Smooth muscle cell (in vitro differentiated cells): ENCODE measurements around the gene FAM187B. TPM values are rescaled to one million over a fixed set of nuclear protein-coding genes. Genes with fewer than 3 reads are reported as not detected.

ENCODE experiments used
- DNase-seq: peaks from one replicate; lab custom pipeline; 2025; ENCODE audit not compliant: unreplicated experiment; lab: John Stamatoyannopoulos, UW
- H2AFZ ChIP-seq: fragments of 200-600 bp; sonication (generic); 2 replicates; pipeline ENCODE4 v1.6.0; 2016; ENCODE audit warnings: antibody characterized with exemption, low read depth, mild to moderate bottlenecking
- H3F3A ChIP-seq: fragments of 200-600 bp; sonication (generic); 2 replicates; pipeline ENCODE4 v1.6.0; 2017; ENCODE audit warnings: antibody characterized with exemption, low read depth
- H3K27ac ChIP-seq: fragments of 200-600 bp; sonication (generic); 2 replicates; pipeline ENCODE4 v1.5.1; 2016; ENCODE audit warnings: low read depth, mild to moderate bottlenecking
- H3K27me3 ChIP-seq: fragments of 200-600 bp; sonication (generic); 2 replicates; pipeline ENCODE4 v1.6.1; 2016; ENCODE audit warnings: low read depth, mild to moderate bottlenecking
- H3K36me3 ChIP-seq: fragments of 200-600 bp; sonication (generic); 2 replicates; pipeline ENCODE4 v1.5.1; 2016; ENCODE audit warnings: low read depth
- H3K4me1 ChIP-seq: fragments of 200-600 bp; sonication (generic); 2 replicates; pipeline ENCODE4 v1.5.1; 2016; ENCODE audit warnings: low read depth
- H3K4me2 ChIP-seq: fragments of 200-600 bp; sonication (generic); 2 replicates; pipeline ENCODE4 v1.6.0; 2016; ENCODE audit warnings: mild to moderate bottlenecking
- H3K4me3 ChIP-seq: fragments of 200-600 bp; sonication (generic); 2 replicates; pipeline ENCODE4 v1.5.1; 2016; ENCODE audit warnings: mild to moderate bottlenecking
- H3K79me2 ChIP-seq: fragments of 200-600 bp; sonication (generic); 2 replicates; pipeline ENCODE4 v1.6.0; 2016; ENCODE audit warnings: low read depth, mild to moderate bottlenecking
- H3K9ac ChIP-seq: fragments of 200-600 bp; sonication (generic); 2 replicates; pipeline ENCODE4 v1.6.0; 2016; ENCODE audit warnings: low read depth
- H3K9me3 ChIP-seq: fragments of 200-600 bp; sonication (generic); replicated peaks from 2 replicates; pipeline ENCODE4 v1.5.1; 2016; ENCODE audit warnings: low read depth
- H4K20me1 ChIP-seq: fragments of 200-600 bp; sonication (generic); 2 replicates; pipeline ENCODE4 v1.6.0; 2016; ENCODE audit warnings: low read depth
- CTCF ChIP-seq: fragments of 200-600 bp; sonication (generic); IDR thresholded peaks from 2 replicates; pipeline ENCODE4 v1.5.1; 2017; ENCODE audit warnings: borderline replicate concordance, mild to moderate bottlenecking, antibody characterized with exemption; ENCODE audit not compliant: insufficient read depth, poor library complexity, severe bottlenecking
- WGBS: methylation state at CpG from one replicate; pipeline ENCODE4 v1.1.7; 2016; ENCODE audit warnings: low lambda C conversion rate; 5-methylcytosine and 5-hydroxymethylcytosine counted together
- polyA plus RNA-seq: library from polyadenylated mRNA; unstranded; fragments of >200 nt; fragmentation: Nextera tagmentation; extraction: Ambion mirVana; gene quantifications from 2 replicates; pipeline ENCODE4 v1.2.1, GENCODE V29; 2016
- total RNA-seq: library from RNA; depleted of rRNA; stranded (reverse); fragments of >200 nt; gene quantifications from 2 replicates; pipeline ENCODE4 v1.2.3, GENCODE V29; 2014

The FAM187B gene
- total and polyA plus RNA-seq, 2 experiments from 2014 or later, result not detected

GRCh38 chr19:35266520-35267352 lies 38.2 kb upstream of the FAM187B start:
- peak overlapping the region; percentile 86 for H3K9ac ChIP-seq
- peaks cover 17% of the 10 kb centered on the region for H3F3A ChIP-seq
- no peak for TF ChIP-seq CTCF
- no peaks in the 10 kb centered on the region for H3K27me3 ChIP-seq
- no peak overlapping the region for H2AFZ ChIP-seq
- peaks cover 10% of the 10 kb centered on the region for H4K20me1 ChIP-seq
- 73% methylated on average over 30 of the region's 39 CpGs for WGBS
- H3K4me3 ChIP-seq, result peak overlapping the region; percentile 90
- no peak for DNase-seq
- H3K36me3 ChIP-seq, result no peaks in the 10 kb centered on the region
- peak overlapping the region; percentile 71 for H3K27ac ChIP-seq
- H3K4me2 ChIP-seq, result peak overlapping the region; percentile 100
- peaks cover 3% of the 10 kb centered on the region for H3K4me1 ChIP-seq
- H3K9me3 ChIP-seq, result no peaks in the 10 kb centered on the region
- peaks cover 8% of the 10 kb centered on the region for H3K79me2 ChIP-seq

GRCh38 chr19:35265900-35266519 lies 37.5 kb upstream of the FAM187B start:
- Histone ChIP-seq H3K4me3 (no peak overlapping the region), H3K9ac (no peak overlapping the region), H3K36me3 (no peaks in the 10 kb centered on the region), H3K27ac (no peak overlapping the region), H3K4me1 (peaks cover 3% of the 10 kb centered on the region), H2AFZ (no peak overlapping the region), H3K27me3 (no peaks in the 10 kb centered on the region), H3K79me2 (peaks cover 8% of the 10 kb centered on the region), H3K4me2 (no peak overlapping the region), H3F3A (peaks cover 17% of the 10 kb centered on the region), H4K20me1 (peaks cover 9% of the 10 kb centered on the region), H3K9me3 (no peaks in the 10 kb centered on the region)
- no peak for TF ChIP-seq CTCF
- 95% methylated on average over 10 of the region's 10 CpGs for WGBS
- no peak for DNase-seq

- H3K36me3 ChIP-seq, result no peaks in the 10 kb centered on the region
- no peak overlapping the region for H3K27ac ChIP-seq
- TF ChIP-seq CTCF, result no peak
- H3K9me3 ChIP-seq, result no peaks in the 10 kb centered on the region
- H3K4me1 ChIP-seq, result peaks cover 3% of the 10 kb centered on the region
- H3K27me3 ChIP-seq, result no peaks in the 10 kb centered on the region
- no peak overlapping the region for H3K4me3 ChIP-seq
- peaks cover 8% of the 10 kb centered on the region for H3K79me2 ChIP-seq
- peaks cover 2% of the 10 kb centered on the region for H4K20me1 ChIP-seq
- H3K9ac ChIP-seq, result no peak overlapping the region
- no peak overlapping the region for H2AFZ ChIP-seq
- peaks cover 17% of the 10 kb centered on the region for H3F3A ChIP-seq
- WGBS, result 88% methylated on average over 6 of the region's 6 CpGs
- DNase-seq, result no peak
- no peak overlapping the region for H3K4me2 ChIP-seq
These were observed 36.8 kb upstream of the FAM187B start for GRCh38 chr19:35265126-35265899.
